Stimulated activated naive CD8-positive, alpha-beta T cell treated with anti-CD3 and anti-CD28 coated beads, Interleukin-15, amount 100 ng/mL, for 72 hours (primary cell): ENCODE measurements around the gene DIAPH2.

Experiments used
- ATAC-seq: fragments of 150-1000 bp; cut with Tn5 transposase; 2 replicates; pipeline ENCODE4 v1.10.0; 2021; ENCODE audit warnings: mild to moderate bottlenecking, moderate library complexity
- DNase-seq, 2 donors: peaks; one replicate each; pipeline ENCODE4 v3.0.0; 2021 to 2022
- H3K27ac Mint-ChIP-seq, 2 donors: one replicate each; pipeline ENCODE4 v1.8.0; 2022; ENCODE audit warnings: mild to moderate bottlenecking in 2 of 2, mixed read lengths in 2 of 2, moderate library complexity in 2 of 2
- H3K27me3 Mint-ChIP-seq: one replicate; pipeline ENCODE4 v1.8.0; 2022; ENCODE audit warnings: mixed read lengths
- H3K4me1 Mint-ChIP-seq: one replicate; pipeline ENCODE4 v1.8.0; 2022; ENCODE audit warnings: mild to moderate bottlenecking, mixed read lengths
- H3K4me3 Mint-ChIP-seq, 2 donors: one replicate each; pipeline ENCODE4 v1.8.0; 2022; ENCODE audit warnings: mild to moderate bottlenecking in 2 of 2, mixed read lengths in 2 of 2, moderate library complexity in 1 of 2
- H3K9me3 Mint-ChIP-seq, 2 donors: one replicate each; pipeline ENCODE4 v1.8.0; 2022; ENCODE audit warnings: mixed read lengths in 2 of 2

Gene DIAPH2

DNA sequence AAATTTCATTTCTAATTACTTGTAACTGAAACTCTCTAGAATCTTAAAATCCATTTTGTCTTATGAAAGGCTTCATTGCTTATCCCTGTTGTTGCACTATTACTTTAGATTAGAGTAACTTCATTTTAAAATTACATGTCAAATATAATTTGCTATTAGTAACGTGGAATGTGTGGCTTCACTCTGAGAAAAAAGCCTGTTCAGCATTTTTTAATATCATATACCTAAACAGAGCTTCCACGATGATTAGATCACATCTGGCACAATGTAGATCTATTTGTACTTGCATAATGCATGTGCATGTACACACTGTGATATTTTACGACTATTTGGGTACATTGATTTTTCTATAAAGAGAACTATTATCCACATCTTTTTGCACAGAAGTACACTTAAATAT, 847.2 kb downstream of the DIAPH2 start:
- Mint-ChIP-seq H3K4me1 (no peaks in the 10 kb centered on the region), H3K9me3 (peaks cover 26 to 28% of the 10 kb centered on the region in 2 donors), H3K27ac (no peak overlapping the region), H3K27me3 (no peaks in the 10 kb centered on the region), H3K4me3 (no peak overlapping the region)
- DNase-seq (no peak), ATAC-seq (no peak)

DNA sequence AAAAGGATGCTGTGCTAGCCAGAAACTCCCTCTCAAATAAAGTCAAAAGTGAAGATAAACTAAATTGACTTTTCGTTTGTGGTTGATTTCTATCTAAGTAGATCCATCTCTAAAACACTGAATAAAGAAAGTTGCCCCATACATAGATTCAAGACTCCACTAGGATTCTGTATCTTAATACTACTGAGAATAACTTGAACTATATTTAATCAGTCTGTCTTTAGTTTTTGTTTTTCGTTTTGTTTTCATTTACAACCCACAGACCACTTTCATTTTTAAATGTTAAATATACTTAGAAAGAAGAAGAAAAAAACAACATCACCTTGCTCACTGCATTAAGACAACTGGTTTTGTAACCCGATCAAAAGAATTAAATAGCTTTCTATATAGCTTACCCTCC, 854.1 kb downstream of the DIAPH2 start:
- DNase-seq (no peak), ATAC-seq (no peak)
- no peaks in the 10 kb centered on the region for H3K27me3 Mint-ChIP-seq
- H3K27ac Mint-ChIP-seq, result no peak overlapping the region
- no peaks in the 10 kb centered on the region for H3K9me3 Mint-ChIP-seq
- no peaks in the 10 kb centered on the region for H3K4me1 Mint-ChIP-seq
- no peak overlapping the region for H3K4me3 Mint-ChIP-seq

DNA sequence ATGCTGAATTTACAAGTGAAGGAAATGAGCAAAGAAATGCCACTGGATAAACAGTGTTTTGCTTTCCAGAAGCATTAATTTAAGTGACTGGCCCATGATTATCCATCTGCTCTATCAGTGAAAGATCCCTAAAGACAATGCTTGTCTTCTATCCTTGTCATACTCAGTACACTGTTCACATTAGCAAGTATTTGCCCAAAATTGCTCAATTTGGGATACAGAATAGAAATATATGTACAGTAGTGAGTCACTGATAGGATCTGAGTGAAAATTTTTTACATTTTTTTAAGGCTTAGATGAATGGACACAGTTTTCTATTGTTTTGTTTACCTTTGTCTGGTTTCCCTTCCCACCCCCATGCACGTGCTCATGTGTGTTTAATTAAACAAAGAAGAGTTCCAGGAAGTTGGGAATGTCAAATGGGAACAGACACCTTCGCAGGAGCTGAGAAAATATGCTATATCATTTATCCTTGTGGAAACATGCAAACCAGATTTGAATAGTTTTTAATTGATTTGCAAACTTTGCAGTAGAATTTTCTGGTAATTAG, 855.4 kb downstream of the DIAPH2 start:
- Mint-ChIP-seq H3K9me3 (no peaks in the 10 kb centered on the region), H3K4me3 (no peak overlapping the region), H3K27ac (no peak overlapping the region), H3K4me1 (no peaks in the 10 kb centered on the region), H3K27me3 (no peaks in the 10 kb centered on the region)
- DNase-seq (no peak), ATAC-seq (no peak)

DNA sequence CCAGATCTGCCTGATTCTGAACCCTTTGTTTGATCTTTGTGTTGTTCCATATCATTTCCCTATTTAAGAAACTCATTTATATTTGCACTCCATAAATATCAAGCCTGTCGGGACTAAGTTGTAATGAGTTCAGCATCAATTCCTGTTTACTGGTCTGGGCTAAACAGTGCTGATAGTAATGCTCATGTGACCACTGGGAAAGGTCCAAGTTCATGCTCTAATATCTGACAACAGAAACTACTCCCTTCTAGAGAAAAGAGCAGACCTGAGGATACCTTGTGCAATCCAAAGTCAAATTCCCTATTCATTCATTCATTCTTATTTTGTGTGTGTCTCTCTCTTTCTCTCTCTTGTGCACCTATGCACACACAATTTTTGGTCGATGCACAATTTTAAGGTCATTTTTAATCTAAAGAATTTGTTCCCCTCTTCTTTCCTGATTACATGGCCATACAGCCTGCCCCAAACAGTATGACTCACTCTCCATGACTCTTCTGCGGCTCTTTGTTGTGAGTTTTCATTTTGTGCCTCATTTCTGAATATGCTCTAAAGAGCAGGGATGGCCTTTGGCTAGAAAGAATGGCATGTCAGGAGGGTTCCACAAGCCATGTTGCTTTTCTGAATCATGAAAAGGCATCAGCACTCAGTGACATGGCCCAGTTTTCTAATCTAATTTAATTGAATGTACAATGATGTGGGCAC, 863.4 kb downstream of the DIAPH2 start:
- Mint-ChIP-seq H3K27ac (no peak overlapping the region), H3K4me3 (no peak overlapping the region), H3K9me3 (no peaks in the 10 kb centered on the region), H3K4me1 (no peaks in the 10 kb centered on the region), H3K27me3 (no peaks in the 10 kb centered on the region)
- no peak for ATAC-seq
- DNase-seq, result no peak

DNA sequence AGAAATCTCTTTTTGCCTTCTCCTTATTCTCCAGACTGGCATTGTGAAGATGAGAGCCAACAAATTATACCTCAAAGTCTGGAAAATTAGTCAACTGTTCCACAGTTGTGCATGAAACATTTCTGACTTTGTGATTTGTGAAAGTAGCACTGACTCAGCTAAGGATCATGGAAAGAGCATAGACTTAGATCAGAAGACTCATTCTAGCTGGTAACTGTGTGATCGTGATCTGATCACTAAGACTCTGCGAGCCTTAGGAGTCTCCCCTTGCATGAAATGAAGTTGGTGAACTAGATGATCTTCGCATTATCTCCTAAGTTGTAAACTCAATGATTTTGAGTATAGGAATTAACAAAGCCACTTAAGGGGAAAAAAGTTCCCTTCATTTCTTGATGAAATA, 867.2 kb downstream of the DIAPH2 start:
- Mint-ChIP-seq H3K9me3 (no peaks in the 10 kb centered on the region), H3K4me1 (no peaks in the 10 kb centered on the region), H3K27ac (no peak overlapping the region), H3K4me3 (no peak overlapping the region), H3K27me3 (no peaks in the 10 kb centered on the region)
- no peak for DNase-seq
- no peak for ATAC-seq

DNA sequence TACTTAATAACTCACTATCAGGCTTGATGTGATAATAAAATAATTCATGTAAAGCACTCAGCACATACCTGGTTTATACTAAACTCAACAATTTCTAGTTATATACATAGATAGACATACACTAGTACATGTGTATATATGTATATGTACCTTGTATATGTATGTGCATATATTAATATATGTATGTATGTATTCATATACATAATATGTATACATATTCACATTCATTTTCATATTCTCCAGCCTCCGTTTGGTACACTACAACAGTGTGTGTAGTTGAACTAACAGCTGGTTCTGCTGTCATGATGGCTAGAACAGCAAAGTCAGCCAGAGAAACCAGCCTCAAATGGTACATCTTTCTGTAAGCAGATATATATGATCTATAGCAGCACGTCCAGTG, 869.2 kb downstream of the DIAPH2 start:
- DNase-seq, result no peak
- Mint-ChIP-seq H3K4me3 (no peak overlapping the region), H3K27me3 (no peaks in the 10 kb centered on the region), H3K9me3 (no peaks in the 10 kb centered on the region), H3K4me1 (no peaks in the 10 kb centered on the region), H3K27ac (no peak overlapping the region)
- ATAC-seq, result no peak

- no peak for DNase-seq
- Mint-ChIP-seq H3K27ac (no peak overlapping the region), H3K27me3 (no peaks in the 10 kb centered on the region), H3K4me1 (no peaks in the 10 kb centered on the region), H3K9me3 (no peaks in the 10 kb centered on the region), H3K4me3 (no peak overlapping the region)
- no peak for ATAC-seq
These were observed 871.7 kb downstream of the DIAPH2 start for GRCh38 chrX:97556359-97556758.

- DNase-seq (peak; percentile 25 to 40), ATAC-seq (peak; percentile 94)
- H3K9me3 Mint-ChIP-seq, result no peaks in the 10 kb centered on the region
- peaks cover 7% of the 10 kb centered on the region for H3K4me1 Mint-ChIP-seq
- H3K27me3 Mint-ChIP-seq, result no peaks in the 10 kb centered on the region
- H3K27ac Mint-ChIP-seq, result peak overlapping the region; percentile 82 to 91
- H3K4me3 Mint-ChIP-seq, result peak overlapping the region; percentile 68 to 86
These were observed 879.0 kb downstream of the DIAPH2 start for GRCh38 chrX:97563531-97564133.

GRCh38 chrX:97564496-97564895, 879.9 kb downstream of the DIAPH2 start:
- no peak overlapping the region for H3K27ac Mint-ChIP-seq
- no peaks in the 10 kb centered on the region for H3K9me3 Mint-ChIP-seq
- ATAC-seq (no peak), DNase-seq (no peak)
- no peaks in the 10 kb centered on the region for H3K27me3 Mint-ChIP-seq
- H3K4me3 Mint-ChIP-seq, result no peak overlapping the region
- H3K4me1 Mint-ChIP-seq, result peaks cover 7% of the 10 kb centered on the region

- no peak overlapping the region for H3K4me3 Mint-ChIP-seq
- ATAC-seq (no peak), DNase-seq (no peak)
- no peak overlapping the region for H3K27ac Mint-ChIP-seq
- H3K9me3 Mint-ChIP-seq, result no peaks in the 10 kb centered on the region
- H3K4me1 Mint-ChIP-seq, result no peaks in the 10 kb centered on the region
- H3K27me3 Mint-ChIP-seq, result no peaks in the 10 kb centered on the region
These were observed 902.5 kb downstream of the DIAPH2 start for GRCh38 chrX:97587171-97587570.

- ATAC-seq (no peak), DNase-seq (no peak)
- H3K27ac Mint-ChIP-seq, result no peak overlapping the region
- H3K27me3 Mint-ChIP-seq, result no peaks in the 10 kb centered on the region
- no peaks in the 10 kb centered on the region for H3K9me3 Mint-ChIP-seq
- no peak overlapping the region for H3K4me3 Mint-ChIP-seq
- peaks cover 8% of the 10 kb centered on the region for H3K4me1 Mint-ChIP-seq
These were observed 910.1 kb downstream of the DIAPH2 start for GRCh38 chrX:97594646-97595224.

GRCh38 chrX:97597954-97598353, 913.3 kb downstream of the DIAPH2 start:
- peak; percentile 3 to 51 for DNase-seq

DNA sequence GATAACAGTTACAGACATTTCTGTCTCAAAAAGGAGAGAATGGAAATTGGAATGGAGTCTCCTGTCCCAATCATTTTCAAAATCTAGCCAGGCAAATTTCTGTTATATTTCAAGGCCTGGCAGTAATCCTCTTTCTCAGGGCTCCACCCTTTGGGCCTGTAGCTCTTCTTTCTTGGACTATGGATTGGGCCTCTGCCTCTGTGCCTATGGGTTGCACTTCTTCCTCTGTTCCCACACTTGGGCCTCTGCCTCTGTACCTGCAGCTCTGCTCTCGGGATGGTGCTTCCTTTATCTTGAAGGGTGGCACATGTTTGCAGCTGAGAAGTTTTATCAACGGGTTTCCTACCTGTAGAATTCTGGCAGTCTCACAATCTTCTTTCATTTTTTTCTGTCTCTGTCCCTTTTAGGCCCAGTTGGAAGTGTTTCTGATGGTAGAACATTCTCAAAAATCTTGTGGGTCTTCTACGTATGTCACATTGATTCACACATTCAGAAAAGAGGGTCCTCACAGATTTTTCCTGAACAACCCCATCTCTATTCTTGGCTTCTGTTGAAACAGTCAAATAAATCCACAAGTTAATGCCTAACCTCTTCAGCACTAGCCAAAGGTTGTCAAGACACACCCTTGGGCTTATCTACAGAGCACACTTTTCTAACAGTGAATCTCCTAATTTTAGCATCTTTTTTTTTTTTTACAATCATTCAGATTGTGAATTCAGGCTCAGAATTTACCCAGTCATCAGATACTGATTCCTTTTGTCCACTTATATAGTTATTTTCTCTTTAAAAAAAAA, 918.0 kb downstream of the DIAPH2 start:
- H3K4me3 Mint-ChIP-seq, result no peak overlapping the region

More at GRCh38 chrX:97597954-97598353, 913.3 kb downstream of the DIAPH2 start:
- H3K27me3 Mint-ChIP-seq, result no peaks in the 10 kb centered on the region
- H3K27ac Mint-ChIP-seq, result peak overlapping the region; percentile 96 to 97
- H3K9me3 Mint-ChIP-seq, result no peaks in the 10 kb centered on the region
- H3K4me3 Mint-ChIP-seq, result peak overlapping the region in 1 of 2 donors; percentile 42
- peaks cover 8% of the 10 kb centered on the region for H3K4me1 Mint-ChIP-seq
- ATAC-seq, result peak; percentile 97

DNA sequence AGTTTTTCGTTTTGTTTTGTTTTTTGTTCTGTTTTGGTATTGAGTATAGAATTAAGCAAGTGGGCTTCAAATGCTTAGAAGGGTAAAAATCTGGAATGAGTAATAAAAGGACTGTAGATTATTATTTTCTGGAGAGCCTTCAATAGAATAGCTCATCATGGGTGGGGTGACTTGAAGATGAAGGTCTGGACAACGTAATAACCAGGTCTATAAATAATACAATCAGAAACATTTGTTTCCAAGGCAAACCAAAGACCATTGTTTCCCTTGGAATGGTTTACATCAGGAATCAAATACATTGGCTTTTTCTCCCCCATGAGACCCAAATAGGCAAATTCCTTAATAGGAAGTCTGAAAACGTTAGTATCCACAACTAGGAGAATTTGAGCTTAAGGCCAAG, 920.6 kb downstream of the DIAPH2 start:
- H3K27ac Mint-ChIP-seq, result no peak overlapping the region
- ATAC-seq (no peak), DNase-seq (no peak)
- H3K4me3 Mint-ChIP-seq, result no peak overlapping the region
- no peaks in the 10 kb centered on the region for H3K9me3 Mint-ChIP-seq
- H3K27me3 Mint-ChIP-seq, result no peaks in the 10 kb centered on the region
- H3K4me1 Mint-ChIP-seq, result no peaks in the 10 kb centered on the region

More for the DNA sequence above, 918.0 kb downstream of the DIAPH2 start:
- Mint-ChIP-seq H3K9me3 (no peaks in the 10 kb centered on the region), H3K4me1 (peaks cover 6% of the 10 kb centered on the region), H3K27me3 (no peaks in the 10 kb centered on the region), H3K27ac (no peak overlapping the region)
- ATAC-seq (no peak), DNase-seq (no peak)

DNA sequence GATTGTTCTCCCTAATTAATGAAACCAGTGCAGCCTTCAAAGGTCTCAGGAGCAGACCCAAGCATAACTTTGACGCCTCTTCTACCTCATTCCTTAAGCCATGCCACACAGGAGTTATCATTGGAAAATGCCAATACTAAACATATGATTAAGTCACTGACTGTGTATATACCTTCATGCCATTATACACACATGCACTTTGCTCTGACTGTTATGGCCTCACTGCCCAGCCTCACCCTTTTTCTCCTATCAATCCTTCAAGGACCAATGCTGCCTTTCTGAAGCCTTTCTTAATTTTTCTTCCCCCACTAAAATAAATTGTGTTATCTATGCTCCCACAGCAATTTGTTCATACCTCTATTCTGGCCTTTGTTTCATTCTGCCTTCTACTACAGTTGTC, 924.7 kb downstream of the DIAPH2 start:
- Mint-ChIP-seq H3K9me3 (no peaks in the 10 kb centered on the region), H3K4me3 (no peak overlapping the region), H3K27me3 (no peaks in the 10 kb centered on the region), H3K4me1 (no peaks in the 10 kb centered on the region), H3K27ac (no peak overlapping the region)
- DNase-seq, result no peak
- no peak for ATAC-seq

DNA sequence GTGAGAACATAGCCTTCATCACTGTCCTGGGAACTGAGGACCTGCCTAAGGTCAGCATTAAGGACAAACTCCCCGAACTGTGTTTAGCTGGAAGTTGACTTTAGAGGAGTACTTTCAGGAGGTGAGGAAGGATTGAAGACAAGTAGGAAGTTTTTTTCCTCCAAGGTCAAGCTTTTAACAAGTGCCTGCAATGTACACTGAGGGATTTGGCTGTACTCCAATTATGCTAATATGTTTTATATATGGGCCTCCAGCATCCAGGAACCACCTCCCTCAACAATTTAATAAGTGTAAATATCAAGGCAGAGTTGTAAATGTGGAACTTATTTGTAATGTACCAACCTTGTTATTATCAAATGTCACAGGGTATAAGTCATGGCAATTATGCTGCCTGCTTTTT, 925.3 kb downstream of the DIAPH2 start:
- Mint-ChIP-seq H3K27me3 (no peaks in the 10 kb centered on the region), H3K9me3 (no peaks in the 10 kb centered on the region), H3K4me3 (no peak overlapping the region), H3K27ac (no peak overlapping the region), H3K4me1 (no peaks in the 10 kb centered on the region)
- ATAC-seq (no peak), DNase-seq (no peak)
